Adrenal gland (tissue), 12 donors: Measurements from ENCODE around the gene PTPRN2. TPM values are rescaled to one million over a fixed set of nuclear protein-coding genes. Genes with fewer than 3 reads are reported as not detected.

Experiments used
- DNase-seq, 7 donors: peaks; one replicate each; pipeline ENCODE4 v3.0.0-alpha.2; 2019 to 2020
- H3K27ac ChIP-seq, 5 donors: fragments of 200-600 bp; sonication (generic) in 4 of 5; 1 replicate in 3 of 5; 2 replicates in 2 of 5; pipeline versions ENCODE4 v1.5.1 to v1.8.0; 2016 to 2020; ENCODE audit warnings: mild to moderate bottlenecking in 1 of 5
- H3K27me3 ChIP-seq: fragments of 200-600 bp; 2 replicates; pipeline ENCODE4 v1.8.0; 2021
- H3K36me3 ChIP-seq, 2 donors: fragments of 200-600 bp; replicated peaks in 1 of 2; 1 replicate in 1 of 2; 2 replicates in 1 of 2; pipeline versions ENCODE4 v1.5.1 to v1.8.0; 2018 to 2022
- H3K4me1 ChIP-seq, 2 donors: fragments of 200-600 bp; replicated peaks in 1 of 2; 1 replicate in 1 of 2; 2 replicates in 1 of 2; pipeline versions ENCODE4 v1.5.1 to v1.8.0; 2018 to 2021
- H3K4me3 ChIP-seq, 4 donors: fragments of 200-600 bp; sonication (generic) in 3 of 4; one replicate each; pipeline ENCODE4 v1.5.1; 2016 to 2018
- H3K9me3 ChIP-seq, 3 donors: fragments of 200-600 bp; sonication (generic) in 1 of 3; replicated peaks in 1 of 3; 1 replicate in 2 of 3; 2 replicates in 1 of 3; pipeline versions ENCODE4 v1.5.1 to v1.8.0; 2016 to 2021
- POLR2A ChIP-seq, 2 donors: fragments of 450-650 bp; IDR thresholded peaks; one replicate each; pipeline ENCODE4 v1.6.1; 2017; ENCODE audit warnings: antibody characterized with exemption in 2 of 2, mild to moderate bottlenecking in 2 of 2, moderate library complexity in 1 of 2
- WGBS, 4 donors: extraction: QIAGEN DNeasy Blood & Tissue Kit in 2 of 4; methylation state at CpG; one replicate each; pipeline versions ENCODE4 v1.1.5 to v1.1.7; 2013 to 2017; 5-methylcytosine and 5-hydroxymethylcytosine counted together
- intact Hi-C, 2 donors: fragments of 100-400 bp; cut with DNase I; formaldehyde crosslinking; loops; one replicate each; pipeline versions ENCODE4 v1.14.1 to v1.15.0; 2022 to 2023
- polyA plus RNA-seq, 3 donors: library from polyadenylated mRNA; stranded (reverse); fragments of 200-250 nt in 2 of 3; fragments of 350-450 nt in 1 of 3; fragmentation: Illumina TruSeq in 1 of 3; extraction: RNeasy Lipid Tissue Mini Kit (QIAGEN cat#74804) in 1 of 3; gene quantifications; one replicate each; pipeline ENCODE4 v1.2.3, GENCODE V29; 2013 to 2014
- total RNA-seq, 9 donors: library from RNA; depleted of rRNA in 4 of 9; stranded (reverse); fragments of >200 nt in 4 of 9; fragments of 120-200 nt in 1 of 9; fragmentation: NEBNext Ultra II Directional in 1 of 9; extraction: Animal tissue kit (Norgen Biotek cat#: 25700) in 1 of 9; gene quantifications; one replicate each; pipeline versions ENCODE4 v1.1.0 to v1.2.4, GENCODE V29; 2013 to 2023
- TF ChIP-seq, protein P1 (sequence below), 6 experiments: fragments of 450-650 bp in 4 of 6; fragments of 200-600 bp in 2 of 6; sonication (generic) in 1 of 6; IDR thresholded peaks; 1 replicate in 5 of 6; 2 replicates in 1 of 6; pipeline versions ENCODE4 v1.5.1 to v1.8.0; 2016 to 2021; ENCODE audit warnings: antibody characterized with exemption in 6 of 6, mild to moderate bottlenecking in 2 of 6, moderate library complexity in 1 of 6
- donor health status: healthy with polysubstance abuse.
- donor health status: Bipolar disorder and iron deficiency.
- donor health status: DM: yes; HTN: yes; CAD: no.
- donor health status: DM: no; HTN: no; CAD: no.
- donor health status: DM: no; HTN: no; CAD: no.
- donor health status: DM: yes; HTN: yes; CAD: no.

Gene PTPRN2
- total and polyA plus RNA-seq, 12 donors = 2.2 to 16.2 (median 3.4) TPM

DNA sequence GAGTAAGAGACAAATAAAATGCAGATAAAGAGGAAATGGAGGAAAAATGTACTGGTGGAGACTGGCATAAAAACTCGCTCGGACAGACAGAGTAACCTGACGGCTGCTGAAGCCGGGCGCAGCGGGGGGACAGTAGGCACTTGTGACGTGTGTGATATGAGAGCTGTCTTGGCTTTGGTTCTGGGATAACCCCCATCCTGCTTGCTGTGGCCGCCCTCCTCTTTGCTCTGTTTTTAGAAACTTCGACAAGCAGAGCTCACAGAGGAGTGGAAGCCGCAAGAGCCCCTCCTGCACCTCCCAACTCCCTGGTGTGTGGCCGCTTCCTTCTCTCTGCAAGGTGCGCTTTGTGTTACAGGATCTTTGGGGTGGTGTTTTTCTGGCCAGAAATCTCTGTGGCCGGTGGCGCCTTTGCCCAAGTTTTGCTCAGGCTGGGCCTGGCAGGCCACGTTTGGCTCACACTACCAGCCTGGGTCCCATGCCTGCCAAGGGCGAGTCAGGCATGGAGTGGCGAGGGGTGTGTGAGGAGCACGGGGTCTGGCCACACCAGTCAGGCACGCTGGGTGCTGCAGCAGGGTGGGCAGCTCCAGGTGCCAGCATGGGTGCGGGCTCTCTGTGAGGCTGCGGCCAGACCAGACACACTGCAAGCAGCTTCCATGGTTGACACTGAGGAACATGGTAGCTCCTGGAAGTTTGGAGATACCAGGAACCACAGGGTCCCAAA is 982.8 kb downstream of the PTPRN2 start:
- no peak for DNase-seq
- H3K4me3 ChIP-seq = no peak overlapping the region
- intact Hi-C loops = no loop called here
- H3K36me3 ChIP-seq = no peaks in the 10 kb centered on the region
- WGBS, 4 donors = 75 to 90% (median 86%) methylated on average over 17 to 21 of the region's 21 CpGs
- no peak overlapping the region for H3K27ac ChIP-seq
- no peaks in the 10 kb centered on the region for H3K4me1 ChIP-seq
- TF ChIP-seq, protein P1, sequence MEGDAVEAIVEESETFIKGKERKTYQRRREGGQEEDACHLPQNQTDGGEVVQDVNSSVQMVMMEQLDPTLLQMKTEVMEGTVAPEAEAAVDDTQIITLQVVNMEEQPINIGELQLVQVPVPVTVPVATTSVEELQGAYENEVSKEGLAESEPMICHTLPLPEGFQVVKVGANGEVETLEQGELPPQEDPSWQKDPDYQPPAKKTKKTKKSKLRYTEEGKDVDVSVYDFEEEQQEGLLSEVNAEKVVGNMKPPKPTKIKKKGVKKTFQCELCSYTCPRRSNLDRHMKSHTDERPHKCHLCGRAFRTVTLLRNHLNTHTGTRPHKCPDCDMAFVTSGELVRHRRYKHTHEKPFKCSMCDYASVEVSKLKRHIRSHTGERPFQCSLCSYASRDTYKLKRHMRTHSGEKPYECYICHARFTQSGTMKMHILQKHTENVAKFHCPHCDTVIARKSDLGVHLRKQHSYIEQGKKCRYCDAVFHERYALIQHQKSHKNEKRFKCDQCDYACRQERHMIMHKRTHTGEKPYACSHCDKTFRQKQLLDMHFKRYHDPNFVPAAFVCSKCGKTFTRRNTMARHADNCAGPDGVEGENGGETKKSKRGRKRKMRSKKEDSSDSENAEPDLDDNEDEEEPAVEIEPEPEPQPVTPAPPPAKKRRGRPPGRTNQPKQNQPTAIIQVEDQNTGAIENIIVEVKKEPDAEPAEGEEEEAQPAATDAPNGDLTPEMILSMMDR (IDR thresholded peaks at IDR 0.05) = no peak
- no peak for TF ChIP-seq POLR2A (IDR thresholded peaks at IDR 0.05)
- no peaks in the 10 kb centered on the region for H3K9me3 ChIP-seq
- no peaks in the 10 kb centered on the region for H3K27me3 ChIP-seq

DNA sequence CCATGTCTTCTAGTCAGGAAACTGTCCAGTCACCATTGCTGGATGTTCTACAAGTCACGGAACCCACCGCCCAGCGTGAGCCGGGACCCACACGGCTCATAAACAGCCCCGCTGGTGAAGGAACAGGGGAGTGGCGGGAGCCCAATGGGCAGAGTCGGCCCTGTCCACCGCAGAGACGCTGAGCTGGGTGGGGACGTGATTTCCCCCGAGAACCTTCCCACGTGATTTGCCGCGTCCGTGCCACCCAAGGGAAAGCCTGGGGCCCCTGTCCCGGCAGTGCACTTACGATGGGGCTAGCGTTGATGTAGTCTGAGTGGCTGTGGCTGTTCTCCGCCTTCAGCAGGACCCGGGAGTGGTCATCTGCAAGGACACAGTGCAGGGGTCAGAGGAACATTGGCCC is 983.9 kb downstream of the PTPRN2 start:
- Histone ChIP-seq H3K9me3 (no peaks in the 10 kb centered on the region), H3K27ac (no peak overlapping the region), H3K4me3 (no peak overlapping the region), H3K36me3 (no peaks in the 10 kb centered on the region), H3K4me1 (no peaks in the 10 kb centered on the region), H3K27me3 (no peaks in the 10 kb centered on the region)
- intact Hi-C loops = no loop called here
- TF ChIP-seq POLR2A (IDR thresholded peaks at IDR 0.05) = no peak
- TF ChIP-seq, protein P1 (IDR thresholded peaks at IDR 0.05) = no peak
- DNase-seq = no peak
- 75 to 88% (median 85%) methylated on average over 2 to 21 of the region's 21 CpGs for WGBS, 4 donors

DNA sequence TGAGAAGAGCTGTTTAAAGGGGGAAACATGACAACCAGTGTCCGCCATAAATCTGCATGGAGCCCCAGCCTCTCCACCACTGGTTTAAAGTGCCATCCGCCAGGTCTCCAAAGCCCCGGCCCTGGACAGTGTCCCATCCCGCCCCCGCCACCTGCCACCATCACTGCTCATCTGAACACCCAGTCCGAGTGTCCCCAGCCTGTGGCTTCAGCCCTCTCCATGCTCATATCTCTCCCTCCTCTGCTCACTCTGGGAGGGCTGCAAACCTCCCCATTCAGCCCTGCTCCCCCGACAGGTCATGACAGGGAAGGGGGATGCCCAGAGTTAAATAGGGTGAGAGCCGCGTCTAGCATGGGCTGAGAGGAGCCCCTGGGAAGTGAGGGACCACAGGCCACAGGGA is 984.6 kb downstream of the PTPRN2 start:
- H3K27ac ChIP-seq = no peak overlapping the region
- no peaks in the 10 kb centered on the region for H3K27me3 ChIP-seq
- no peaks in the 10 kb centered on the region for H3K36me3 ChIP-seq
- no peak for DNase-seq
- H3K4me1 ChIP-seq = no peaks in the 10 kb centered on the region
- no peak for TF ChIP-seq POLR2A (IDR thresholded peaks at IDR 0.05)
- TF ChIP-seq, protein P1 (IDR thresholded peaks at IDR 0.05) = no peak
- intact Hi-C loops = no loop called here
- 67 to 83% (median 80%) methylated on average over 3 to 9 of the region's 9 CpGs for WGBS, 4 donors
- H3K4me3 ChIP-seq = no peak overlapping the region
- no peaks in the 10 kb centered on the region for H3K9me3 ChIP-seq

DNA sequence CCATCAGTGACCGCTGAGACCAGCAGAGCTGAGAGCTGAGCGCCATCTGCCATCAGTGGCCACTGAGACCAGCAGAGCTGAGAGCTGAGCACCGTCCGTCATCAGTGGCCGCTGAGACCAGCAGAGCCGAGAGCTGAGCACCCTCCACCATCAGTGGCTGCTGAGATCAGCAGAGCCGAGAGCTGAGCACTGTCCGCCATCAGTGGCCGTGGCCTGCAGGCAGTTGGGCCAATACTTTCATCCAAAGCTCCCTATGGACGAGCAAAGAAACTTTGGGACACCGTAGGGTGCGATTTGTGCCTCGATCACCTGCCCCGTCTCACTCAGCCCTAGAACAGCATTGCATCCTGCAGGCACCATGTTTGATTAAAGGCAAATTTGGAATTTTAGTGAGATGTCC is 985.0 kb downstream of the PTPRN2 start:
- no peaks in the 10 kb centered on the region for H3K4me1 ChIP-seq
- H3K9me3 ChIP-seq = no peaks in the 10 kb centered on the region
- WGBS, 4 donors = 86 to 90% (median 87%) methylated on average over 2 to 14 of the region's 14 CpGs
- TF ChIP-seq, protein P1 (IDR thresholded peaks at IDR 0.05) = no peak
- TF ChIP-seq POLR2A (IDR thresholded peaks at IDR 0.05) = no peak
- H3K36me3 ChIP-seq = no peaks in the 10 kb centered on the region
- no peak overlapping the region for H3K4me3 ChIP-seq
- intact Hi-C loops = no loop called here
- no peak overlapping the region for H3K27ac ChIP-seq
- no peaks in the 10 kb centered on the region for H3K27me3 ChIP-seq
- DNase-seq = no peak
